Smooth muscle cell (in vitro differentiated cells): ENCODE measurements around the gene UBTD1. TPM values are rescaled to one million over a fixed set of nuclear protein-coding genes. Genes with fewer than 3 reads are reported as not detected.

Source experiments
- DNase-seq: peaks from one replicate; lab custom pipeline; 2025; ENCODE audit not compliant: unreplicated experiment; lab: John Stamatoyannopoulos, UW
- H2AFZ ChIP-seq: fragments of 200-600 bp; sonication (generic); 2 replicates; pipeline ENCODE4 v1.6.0; 2016; ENCODE audit warnings: antibody characterized with exemption, low read depth, mild to moderate bottlenecking
- H3F3A ChIP-seq: fragments of 200-600 bp; sonication (generic); 2 replicates; pipeline ENCODE4 v1.6.0; 2017; ENCODE audit warnings: antibody characterized with exemption, low read depth
- H3K27ac ChIP-seq: fragments of 200-600 bp; sonication (generic); 2 replicates; pipeline ENCODE4 v1.5.1; 2016; ENCODE audit warnings: low read depth, mild to moderate bottlenecking
- H3K27me3 ChIP-seq: fragments of 200-600 bp; sonication (generic); 2 replicates; pipeline ENCODE4 v1.6.1; 2016; ENCODE audit warnings: low read depth, mild to moderate bottlenecking
- H3K36me3 ChIP-seq: fragments of 200-600 bp; sonication (generic); 2 replicates; pipeline ENCODE4 v1.5.1; 2016; ENCODE audit warnings: low read depth
- H3K4me1 ChIP-seq: fragments of 200-600 bp; sonication (generic); 2 replicates; pipeline ENCODE4 v1.5.1; 2016; ENCODE audit warnings: low read depth
- H3K4me2 ChIP-seq: fragments of 200-600 bp; sonication (generic); 2 replicates; pipeline ENCODE4 v1.6.0; 2016; ENCODE audit warnings: mild to moderate bottlenecking
- H3K4me3 ChIP-seq: fragments of 200-600 bp; sonication (generic); 2 replicates; pipeline ENCODE4 v1.5.1; 2016; ENCODE audit warnings: mild to moderate bottlenecking
- H3K79me2 ChIP-seq: fragments of 200-600 bp; sonication (generic); 2 replicates; pipeline ENCODE4 v1.6.0; 2016; ENCODE audit warnings: low read depth, mild to moderate bottlenecking
- H3K9ac ChIP-seq: fragments of 200-600 bp; sonication (generic); 2 replicates; pipeline ENCODE4 v1.6.0; 2016; ENCODE audit warnings: low read depth
- H3K9me3 ChIP-seq: fragments of 200-600 bp; sonication (generic); replicated peaks from 2 replicates; pipeline ENCODE4 v1.5.1; 2016; ENCODE audit warnings: low read depth
- H4K20me1 ChIP-seq: fragments of 200-600 bp; sonication (generic); 2 replicates; pipeline ENCODE4 v1.6.0; 2016; ENCODE audit warnings: low read depth
- WGBS: methylation state at CpG from one replicate; pipeline ENCODE4 v1.1.7; 2016; ENCODE audit warnings: low lambda C conversion rate; 5-methylcytosine and 5-hydroxymethylcytosine counted together
- polyA plus RNA-seq: library from polyadenylated mRNA; unstranded; fragments of >200 nt; fragmentation: Nextera tagmentation; extraction: Ambion mirVana; gene quantifications from 2 replicates; pipeline ENCODE4 v1.2.1, GENCODE V29; 2016
- total RNA-seq: library from RNA; depleted of rRNA; stranded (reverse); fragments of >200 nt; gene quantifications from 2 replicates; pipeline ENCODE4 v1.2.3, GENCODE V29; 2014
- TF ChIP-seq, protein P1 (sequence below): fragments of 200-600 bp; sonication (generic); IDR thresholded peaks from 2 replicates; pipeline ENCODE4 v1.5.1; 2017; ENCODE audit warnings: borderline replicate concordance, mild to moderate bottlenecking, antibody characterized with exemption; ENCODE audit not compliant: insufficient read depth, poor library complexity, severe bottlenecking

UBTD1 gene
- total and polyA plus RNA-seq, 2 experiments from 2014 or later: 26.5 to 59.9 TPM

GRCh38 chr10:97570789-97571471 is 72.2 kb downstream of the UBTD1 start:
- Histone ChIP-seq H3K4me2 (no peak overlapping the region), H3K9me3 (no peaks in the 10 kb centered on the region), H4K20me1 (peaks cover 11% of the 10 kb centered on the region), H2AFZ (no peak overlapping the region), H3K79me2 (peaks cover 8% of the 10 kb centered on the region), H3K4me3 (no peak overlapping the region), H3F3A (peaks cover 5% of the 10 kb centered on the region), H3K9ac (no peak overlapping the region), H3K27ac (peak overlapping the region; percentile 70), H3K27me3 (no peaks in the 10 kb centered on the region), H3K36me3 (no peaks in the 10 kb centered on the region), H3K4me1 (peaks cover 7% of the 10 kb centered on the region)
- TF ChIP-seq, protein P1, sequence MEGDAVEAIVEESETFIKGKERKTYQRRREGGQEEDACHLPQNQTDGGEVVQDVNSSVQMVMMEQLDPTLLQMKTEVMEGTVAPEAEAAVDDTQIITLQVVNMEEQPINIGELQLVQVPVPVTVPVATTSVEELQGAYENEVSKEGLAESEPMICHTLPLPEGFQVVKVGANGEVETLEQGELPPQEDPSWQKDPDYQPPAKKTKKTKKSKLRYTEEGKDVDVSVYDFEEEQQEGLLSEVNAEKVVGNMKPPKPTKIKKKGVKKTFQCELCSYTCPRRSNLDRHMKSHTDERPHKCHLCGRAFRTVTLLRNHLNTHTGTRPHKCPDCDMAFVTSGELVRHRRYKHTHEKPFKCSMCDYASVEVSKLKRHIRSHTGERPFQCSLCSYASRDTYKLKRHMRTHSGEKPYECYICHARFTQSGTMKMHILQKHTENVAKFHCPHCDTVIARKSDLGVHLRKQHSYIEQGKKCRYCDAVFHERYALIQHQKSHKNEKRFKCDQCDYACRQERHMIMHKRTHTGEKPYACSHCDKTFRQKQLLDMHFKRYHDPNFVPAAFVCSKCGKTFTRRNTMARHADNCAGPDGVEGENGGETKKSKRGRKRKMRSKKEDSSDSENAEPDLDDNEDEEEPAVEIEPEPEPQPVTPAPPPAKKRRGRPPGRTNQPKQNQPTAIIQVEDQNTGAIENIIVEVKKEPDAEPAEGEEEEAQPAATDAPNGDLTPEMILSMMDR: no peak
- 84% methylated on average over 5 of the region's 5 CpGs for WGBS
- DNase-seq: no peak

GRCh38 chr10:97571622-97572021 is 72.9 kb downstream of the UBTD1 start:
- peaks cover 5% of the 10 kb centered on the region for H3F3A ChIP-seq
- no peaks in the 10 kb centered on the region for H3K9me3 ChIP-seq
- no peak for DNase-seq
- H3K4me1 ChIP-seq: peaks cover 7% of the 10 kb centered on the region
- no peak overlapping the region for H3K9ac ChIP-seq
- no peak overlapping the region for H3K4me2 ChIP-seq
- no peak overlapping the region for H3K4me3 ChIP-seq
- H3K36me3 ChIP-seq: no peaks in the 10 kb centered on the region
- TF ChIP-seq, protein P1: no peak
- WGBS: 68% methylated on average over 3 of the region's 3 CpGs
- H3K27me3 ChIP-seq: no peaks in the 10 kb centered on the region
- H2AFZ ChIP-seq: no peak overlapping the region
- peaks cover 4% of the 10 kb centered on the region for H3K79me2 ChIP-seq
- peaks cover 4% of the 10 kb centered on the region for H4K20me1 ChIP-seq
- peak overlapping the region; percentile 70 for H3K27ac ChIP-seq

DNA sequence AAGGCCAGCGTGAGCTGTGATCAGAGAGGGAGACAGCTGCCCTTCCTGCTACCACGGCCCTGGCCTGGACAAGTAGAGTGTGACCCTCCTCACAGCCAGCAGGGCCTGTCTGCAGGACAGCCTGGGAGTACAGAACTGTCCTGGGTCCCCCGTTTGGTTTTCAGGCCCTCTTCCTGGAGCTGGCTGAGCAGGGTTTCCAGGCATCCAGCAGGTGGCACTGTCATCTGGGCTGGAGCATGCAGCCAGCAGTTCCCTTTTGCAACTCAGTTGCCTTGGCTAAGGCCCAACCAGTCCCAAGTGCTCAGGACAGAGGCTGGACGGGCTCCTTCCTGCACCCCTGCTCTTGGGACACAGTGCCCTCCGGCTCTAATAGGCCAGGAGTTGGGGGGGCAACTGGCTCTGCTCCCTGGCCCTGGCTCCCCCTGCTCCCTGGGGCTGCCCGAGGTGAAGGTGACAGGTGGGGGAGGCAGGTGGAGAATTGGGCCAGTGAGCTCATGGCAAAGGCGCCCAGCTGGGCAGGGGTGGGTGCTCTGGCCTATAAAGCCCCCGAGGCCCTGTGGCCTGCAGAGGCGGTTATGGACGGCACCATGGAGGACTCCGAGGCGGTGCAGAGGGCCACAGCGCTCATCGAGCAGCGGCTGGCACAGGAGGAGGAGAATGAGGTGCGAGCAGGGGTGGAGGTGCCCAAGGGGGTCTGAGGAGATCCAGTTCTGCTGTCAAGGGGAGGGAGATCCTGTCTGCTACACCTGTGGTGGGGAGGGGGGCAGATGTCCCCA is 73.7 kb downstream of the UBTD1 start, which contains the start of gene ANKRD2:
Gene ANKRD2 (plus strand): TSS at position 566 of the 776 bp plus-strand sequence. CDS start 10 bp downstream, at position 576.
- Histone ChIP-seq H3K27me3 (no peaks in the 10 kb centered on the region), H3K9me3 (no peaks in the 10 kb centered on the region), H3K9ac (no peak within 1 kb of the TSS), H3K79me2 (no peaks in the 10 kb centered on the region), H2AFZ (no peak within 1 kb of the TSS), H3K4me1 (peaks cover 7% of the 10 kb centered on the region), H3K4me2 (no peak within 1 kb of the TSS), H3K4me3 (no peak within 1 kb of the TSS), H4K20me1 (no peaks in the 10 kb centered on the region), H3K36me3 (no peaks in the 10 kb centered on the region), H3F3A (peaks cover 5% of the 10 kb centered on the region), H3K27ac (peak within 1 kb of the TSS; percentile 70)
- WGBS: 78% methylated on average over 16 of the region's 16 CpGs
- DNase-seq: no peak
- TF ChIP-seq, protein P1: peak; percentile 66
